NCI-H748 treated with DMSO at 0.1 percent for 48 hours (cell line): ENCODE results near the gene C1orf105.
"Not testable (repeated sequence)": the region's sequence is repeated elsewhere in the genome, so short reads cannot be mapped to it uniquely, and the experiment has no call there.

Experiments used
- DNase-seq: peaks from one replicate; lab custom pipeline; 2025; lab: John Stamatoyannopoulos, UW

C1orf105 gene

GRCh38 chr1:172487550-172487949 is 67.1 kb downstream of the C1orf105 start:
- DNase-seq: no peak

- no peak for DNase-seq
These were observed 67.9 kb downstream of the C1orf105 start for GRCh38 chr1:172488393-172488792.

DNA sequence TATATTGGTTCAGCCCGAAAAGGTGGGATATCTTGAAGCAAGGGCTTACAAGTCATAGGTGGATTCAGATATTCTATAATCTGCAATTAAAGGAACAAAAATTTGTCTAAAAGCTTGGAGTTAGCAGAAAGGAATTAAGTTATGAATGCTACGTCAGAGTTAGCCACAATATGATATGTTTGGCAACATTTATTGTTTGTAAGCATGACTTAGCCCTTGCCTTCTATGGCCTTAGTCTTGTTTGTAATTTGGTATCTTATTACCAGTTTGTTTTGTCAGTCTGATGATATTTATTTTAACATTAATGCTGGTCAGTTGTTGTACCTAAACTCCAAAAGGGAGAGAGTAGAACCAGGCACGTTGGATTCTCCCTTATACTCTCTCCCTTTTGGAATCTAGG is 69.4 kb downstream of the C1orf105 start:
- no peak for DNase-seq

DNA sequence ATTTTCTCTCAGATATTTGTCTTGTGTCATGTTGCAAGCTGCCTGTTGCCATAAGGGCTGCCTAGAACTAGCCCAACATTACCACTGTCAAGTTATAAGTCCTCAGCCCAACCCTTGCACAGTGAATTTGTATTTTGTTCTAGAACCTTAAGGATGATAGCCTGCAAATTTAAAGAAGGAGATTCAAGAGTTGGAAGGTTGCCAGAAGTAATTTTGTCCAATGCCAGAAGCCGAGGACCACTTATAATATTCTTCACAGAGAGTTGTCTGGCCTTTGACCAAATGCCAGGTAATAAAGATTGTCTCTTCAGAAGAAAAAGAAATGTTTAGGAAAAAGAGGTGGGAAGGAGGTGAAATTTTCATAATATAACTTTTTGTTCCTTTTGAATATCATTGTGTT is 71.9 kb downstream of the C1orf105 start:
- no peak for DNase-seq

GRCh38 chr1:172494166-172494565 is 73.7 kb downstream of the C1orf105 start:
- DNase-seq: no peak

GRCh38 chr1:172496127-172496526 is 75.6 kb downstream of the C1orf105 start:
- DNase-seq: not testable (repeated sequence)

DNA sequence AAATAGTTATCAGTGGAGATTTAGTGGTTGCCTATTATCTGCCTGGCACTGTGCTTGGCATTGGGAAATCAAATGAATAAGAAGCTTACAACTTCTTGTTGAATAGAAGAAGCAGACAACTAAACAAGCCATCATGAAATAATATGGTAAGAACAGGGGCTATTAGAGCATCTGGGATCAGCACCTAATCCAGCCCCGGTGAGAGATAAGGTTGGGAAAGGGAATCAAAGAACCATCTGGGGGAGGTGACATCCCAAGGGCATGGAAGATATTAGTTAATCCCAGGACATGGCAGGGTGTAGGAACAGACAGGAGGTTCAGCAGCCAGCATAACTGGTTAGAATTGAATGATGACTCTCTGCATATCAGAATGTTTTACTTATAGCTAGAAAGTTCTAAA is 76.2 kb downstream of the C1orf105 start:
- DNase-seq: no peak

- no peak for DNase-seq
These were observed 76.7 kb downstream of the C1orf105 start for GRCh38 chr1:172497230-172497629.

DNA sequence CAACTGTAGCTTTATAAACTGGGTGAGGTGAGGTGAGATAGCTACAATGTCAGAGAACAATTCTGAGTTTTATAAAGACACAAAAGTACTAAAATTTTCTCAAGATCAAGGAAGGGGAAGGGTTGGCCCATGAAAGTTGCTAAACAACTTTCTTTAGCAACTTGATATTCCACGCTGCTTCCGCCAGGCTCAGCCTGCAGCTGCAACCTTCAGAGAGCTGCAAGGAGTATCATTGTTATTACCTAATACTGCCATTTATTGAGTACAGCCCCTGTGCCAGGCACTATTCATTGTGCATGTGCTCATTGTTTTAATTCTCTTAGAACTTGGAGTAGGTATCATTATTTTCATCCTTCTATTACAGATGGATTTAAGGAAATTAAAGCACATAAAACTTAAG is 78.4 kb downstream of the C1orf105 start:
- no peak for DNase-seq

- no peak for DNase-seq
These were observed 79.2 kb downstream of the C1orf105 start for GRCh38 chr1:172499636-172500141.

DNA sequence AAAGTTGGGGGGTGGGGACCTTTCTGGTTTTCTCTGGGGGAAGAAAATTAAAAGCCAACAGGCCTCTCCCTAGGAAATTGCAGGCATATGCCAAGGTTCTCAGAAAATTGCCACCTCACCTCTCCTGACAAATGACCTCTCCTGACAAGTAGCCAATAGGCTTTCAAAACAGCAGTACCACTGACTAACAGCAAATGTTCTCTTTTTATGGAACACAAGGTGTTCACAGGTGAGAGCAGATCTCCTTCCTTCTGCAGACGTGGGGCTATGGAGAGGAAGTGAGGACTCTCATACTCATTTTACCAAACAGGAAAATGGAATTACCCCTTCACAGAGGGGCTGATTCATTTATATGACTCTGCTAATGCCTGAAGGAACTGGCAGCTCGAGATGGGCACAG is 79.7 kb downstream of the C1orf105 start:
- no peak for DNase-seq

DNA sequence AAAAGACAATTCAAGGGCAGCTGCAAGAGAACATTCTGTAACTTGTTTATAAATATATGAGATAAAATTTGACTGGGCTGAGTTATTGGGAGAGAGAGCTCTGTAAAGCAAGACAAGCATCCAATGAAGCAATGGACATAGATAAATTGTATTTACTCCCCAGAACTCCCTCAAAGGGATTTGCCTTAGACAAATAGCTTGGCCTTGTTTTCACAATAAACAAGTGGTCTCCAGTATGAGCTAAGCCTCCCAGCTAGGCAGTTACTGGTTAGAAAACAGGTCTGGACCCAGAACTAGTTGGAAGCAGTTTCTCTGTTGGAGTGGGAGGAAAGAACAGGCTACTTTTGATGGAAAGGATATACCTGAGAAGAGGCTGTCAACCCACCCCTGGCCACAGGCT is 87.3 kb downstream of the C1orf105 start:
- no peak for DNase-seq

DNA sequence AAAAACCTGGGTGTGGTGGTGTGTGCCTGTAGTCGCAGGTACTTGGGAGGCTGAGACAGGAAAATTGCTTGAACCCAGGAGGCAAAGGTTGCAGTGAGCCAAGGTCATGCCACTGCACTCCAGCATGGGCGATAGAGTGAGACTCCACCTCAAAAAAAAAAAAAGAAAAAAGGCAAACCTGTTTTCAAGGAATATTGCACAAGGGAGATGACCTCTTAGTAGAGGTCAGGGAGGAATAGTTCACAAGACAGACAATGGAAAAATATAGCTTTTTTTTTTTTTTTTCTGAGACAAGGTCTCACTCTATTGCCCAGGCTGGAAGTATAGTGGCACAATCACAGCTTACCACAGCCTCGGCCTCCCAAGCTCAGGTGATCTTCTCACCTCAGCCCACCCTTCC is 90.0 kb downstream of the C1orf105 start:
- DNase-seq: no peak

- DNase-seq: no peak
These were observed 92.1 kb downstream of the C1orf105 start for GRCh38 chr1:172512591-172512990.

DNA sequence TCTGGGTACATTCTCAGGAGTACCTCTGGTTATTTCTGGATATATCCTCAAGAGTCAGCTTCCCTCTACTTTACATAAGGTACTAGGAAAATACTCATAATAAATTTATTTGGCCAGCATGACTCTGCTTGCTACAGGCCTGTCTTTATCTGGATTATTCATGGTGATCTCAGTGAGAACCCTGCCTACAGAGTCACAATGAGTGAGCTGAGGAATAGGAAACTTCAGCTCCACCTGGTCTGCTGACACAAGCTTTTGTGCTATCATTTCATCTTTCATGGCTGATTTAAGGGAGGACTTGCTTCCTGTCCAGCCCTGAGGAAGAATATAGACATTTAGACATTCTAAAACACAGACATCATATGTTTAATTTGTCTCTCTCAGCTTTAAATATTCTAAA is 93.0 kb downstream of the C1orf105 start:
- DNase-seq: no peak

- no peak for DNase-seq
These were observed 93.6 kb downstream of the C1orf105 start for GRCh38 chr1:172514108-172514507.

DNA sequence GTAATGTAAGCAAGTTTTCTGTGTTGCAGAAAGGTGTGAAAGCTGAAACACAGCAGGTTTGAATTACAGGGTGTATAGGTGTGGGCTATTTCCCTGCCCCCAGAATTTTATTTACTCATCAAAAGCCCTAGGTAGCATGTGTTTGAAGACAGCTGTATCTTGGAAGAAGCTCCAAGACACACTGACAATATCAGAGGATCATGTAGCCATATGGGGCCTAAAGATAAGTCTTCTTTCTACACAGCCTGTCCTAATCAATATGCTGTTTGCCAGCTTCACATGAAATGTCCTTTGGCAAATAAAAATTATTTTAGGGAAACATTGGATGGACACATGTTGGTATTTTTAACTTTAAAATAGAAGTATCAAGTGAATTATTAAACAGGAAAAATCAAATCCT is 95.0 kb downstream of the C1orf105 start:
- no peak for DNase-seq

DNA sequence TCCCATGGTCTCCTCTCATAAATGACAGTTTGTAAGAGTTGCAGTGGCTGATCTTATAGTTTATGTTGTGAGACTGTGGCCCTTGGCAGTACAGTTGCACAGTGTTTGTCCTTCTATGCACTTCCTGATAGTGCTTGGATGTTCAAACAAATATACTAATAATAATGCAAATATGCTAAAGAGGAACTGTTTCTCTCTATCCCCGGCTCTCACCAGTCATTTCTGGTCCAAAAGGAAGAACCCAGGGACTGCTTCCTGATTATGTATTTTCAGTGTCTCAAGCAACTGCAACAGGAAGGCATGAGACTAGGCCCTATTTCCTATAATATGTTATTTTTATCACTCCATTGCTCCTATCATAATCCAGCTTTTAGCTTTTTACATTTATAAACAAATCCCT is 95.4 kb downstream of the C1orf105 start:
- DNase-seq: no peak

- DNase-seq: no peak
These were observed 96.6 kb downstream of the C1orf105 start for GRCh38 chr1:172517081-172517480.

DNA sequence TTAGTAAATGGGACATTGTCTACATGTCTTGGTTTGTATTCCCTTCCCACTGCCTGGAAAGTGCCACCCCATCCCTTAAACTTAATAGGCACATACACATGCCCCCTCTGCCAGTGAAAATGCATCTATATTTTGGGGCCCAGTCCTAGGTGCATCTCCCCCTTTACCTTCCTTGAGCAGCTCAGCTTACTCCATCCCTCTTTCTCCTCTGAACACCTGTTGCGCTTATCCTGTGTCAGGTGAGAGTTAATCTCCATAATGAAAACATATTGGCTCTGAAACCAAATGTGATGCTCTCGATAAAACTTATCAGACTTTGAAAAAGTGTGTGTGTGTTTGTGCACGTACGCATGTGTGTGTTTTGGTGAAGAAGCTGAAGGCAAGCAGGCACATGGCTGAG is 97.1 kb downstream of the C1orf105 start:
- DNase-seq: no peak
